ENCODE measurements around the gene TTC22.

TTC22 gene

GRCh38 chr1:54800899-54801759 lies at the start of gene TTC22:
TTC22 (minus strand) TSS chr1:54801323; CDS start chr1:54801163, 160 bp downstream.
- no peak for TF ChIP-seq GATA3 (IDR thresholded peaks at IDR 0.05; ENCODE audit: low read depth, low read length)
- TF ChIP-seq GATA2 (IDR thresholded peaks at IDR 0.05; ENCODE audit: low read depth, low read length): no peak

GRCh38 chr1:54850737-54851136 lies 49.6 kb upstream of the TTC22 start:
- TF ChIP-seq GATA3 (IDR thresholded peaks at IDR 0.05; ENCODE audit: low read depth, low read length): no peak
- TF ChIP-seq GATA2 (IDR thresholded peaks at IDR 0.05; ENCODE audit: low read depth, low read length): no peak

- TF ChIP-seq GATA3 (IDR thresholded peaks at IDR 0.05; ENCODE audit: low read depth, low read length): no peak
- no peak for TF ChIP-seq GATA2 (IDR thresholded peaks at IDR 0.05; ENCODE audit: low read depth, low read length)
Measured at GRCh38 chr1:54850069-54850730, 49.1 kb upstream of the TTC22 start.

GRCh38 chr1:54849219-54850068 lies 48.3 kb upstream of the TTC22 start:
- no peak for TF ChIP-seq GATA3 (IDR thresholded peaks at IDR 0.05; ENCODE audit: low read depth, low read length)
- no peak for TF ChIP-seq GATA2 (IDR thresholded peaks at IDR 0.05; ENCODE audit: low read depth, low read length)

- TF ChIP-seq GATA3 (IDR thresholded peaks at IDR 0.05; ENCODE audit: low read depth, low read length) (no peak), GATA2 (IDR thresholded peaks at IDR 0.05; ENCODE audit: low read depth, low read length) (no peak)
Measured at GRCh38 chr1:54848134-54848948, 47.2 kb upstream of the TTC22 start.

- TF ChIP-seq GATA3 (IDR thresholded peaks at IDR 0.05; ENCODE audit: low read depth, low read length): no peak
- no peak for TF ChIP-seq GATA2 (IDR thresholded peaks at IDR 0.05; ENCODE audit: low read depth, low read length)
Measured at GRCh38 chr1:54846716-54847284, 45.7 kb upstream of the TTC22 start.

GRCh38 chr1:54846301-54846700 lies 45.2 kb upstream of the TTC22 start:
- TF ChIP-seq GATA3 (IDR thresholded peaks at IDR 0.05; ENCODE audit: low read depth, low read length) (no peak), GATA2 (IDR thresholded peaks at IDR 0.05; ENCODE audit: low read depth, low read length) (no peak)

- no peak for TF ChIP-seq GATA2 (IDR thresholded peaks at IDR 0.05; ENCODE audit: low read depth, low read length)
- no peak for TF ChIP-seq GATA3 (IDR thresholded peaks at IDR 0.05; ENCODE audit: low read depth, low read length)
Measured at GRCh38 chr1:54845772-54846171, 44.6 kb upstream of the TTC22 start.

- TF ChIP-seq GATA3 (IDR thresholded peaks at IDR 0.05; ENCODE audit: low read depth, low read length) (no peak), GATA2 (IDR thresholded peaks at IDR 0.05; ENCODE audit: low read depth, low read length) (no peak)
Measured at GRCh38 chr1:54844564-54844963, 43.4 kb upstream of the TTC22 start.

GRCh38 chr1:54843449-54843848 lies 42.3 kb upstream of the TTC22 start:
- TF ChIP-seq GATA2 (IDR thresholded peaks at IDR 0.05; ENCODE audit: low read depth, low read length) (no peak), GATA3 (IDR thresholded peaks at IDR 0.05; ENCODE audit: low read depth, low read length) (no peak)

GRCh38 chr1:54842963-54843362 lies 41.8 kb upstream of the TTC22 start:
- no peak for TF ChIP-seq GATA3 (IDR thresholded peaks at IDR 0.05; ENCODE audit: low read depth, low read length)
- TF ChIP-seq GATA2 (IDR thresholded peaks at IDR 0.05; ENCODE audit: low read depth, low read length): no peak

GRCh38 chr1:54842206-54842915 lies 41.2 kb upstream of the TTC22 start:
- no peak for TF ChIP-seq GATA3 (IDR thresholded peaks at IDR 0.05; ENCODE audit: low read depth, low read length)
- no peak for TF ChIP-seq GATA2 (IDR thresholded peaks at IDR 0.05; ENCODE audit: low read depth, low read length)
